ENCODE results near the gene NEDD4. TPM values are rescaled to one million over a fixed set of nuclear protein-coding genes. Genes with fewer than 3 reads are reported as not detected.
"Not testable (repeated sequence)": the region's sequence is repeated elsewhere in the genome, so short reads cannot be mapped to it uniquely, and the experiment has no call there.

Gene NEDD4
- polyA plus RNA-seq, 3 donors = 1.2 to 3.8 (median 1.3) TPM

DNA sequence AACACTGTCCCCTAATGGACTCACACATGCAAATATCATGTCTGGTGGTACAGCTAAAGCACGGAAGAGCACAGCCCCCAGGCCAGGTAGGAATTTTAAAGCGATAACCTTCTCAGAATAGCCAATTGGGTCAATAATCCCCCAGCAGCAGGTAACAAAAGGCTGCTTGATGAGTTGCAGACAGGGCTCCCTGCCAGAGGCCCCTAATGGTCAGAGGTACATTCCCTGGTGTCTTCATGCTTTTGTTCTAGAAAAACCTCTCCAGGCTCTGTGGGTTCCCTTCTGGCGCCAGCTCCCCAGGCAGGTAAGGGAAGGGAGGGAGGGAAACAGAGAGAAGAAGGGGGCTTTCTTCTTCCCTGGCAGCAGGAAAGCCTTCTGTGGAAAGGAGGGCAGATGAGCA is 207.1 kb downstream of the NEDD4 start:
- WGBS (ENCODE audit: insufficient coverage) = 100% methylated on average over 3 of the region's 3 CpGs
- H3K4me3 ChIP-seq (replicated peaks in 1 of 3; ENCODE audit: low read depth in 2 of 3, low read length in 3 of 3) = no peak overlapping the region
- Mint-ChIP-seq H3K36me3 (no peaks in the 10 kb centered on the region), H3K4me3 (no peak overlapping the region), H3K4me1 (no peaks in the 10 kb centered on the region), H3K27ac (no peak overlapping the region), H3K9me3 (peaks cover 6 to 16% (median 10%) of the 10 kb centered on the region in 7 donors), H3K27me3 (ENCODE audit: low read depth in 3 of 3) (peaks cover 1 to 6% (median 5%) of the 10 kb centered on the region in 3 donors)
- H3K27ac ChIP-seq (ENCODE audit: low read depth in 1 of 2, low read length in 2 of 2) = no peak overlapping the region
- H2AFZ ChIP-seq (ENCODE audit: insufficient read depth, low read depth, low read length, poor library complexity, severe bottlenecking) = no peak overlapping the region
- no peak overlapping the region for H3K4me2 ChIP-seq (replicated peaks; ENCODE audit: extremely low read depth, low read length, poor library complexity, severe bottlenecking)
- peaks cover 0 to 7% of the 10 kb centered on the region in 2 donors for H3K9me3 ChIP-seq (replicated peaks in 1 of 2; ENCODE audit: control insufficient read depth in 1 of 2, insufficient read depth in 1 of 2, low read length in 2 of 2)
- TF ChIP-seq, protein P1, sequence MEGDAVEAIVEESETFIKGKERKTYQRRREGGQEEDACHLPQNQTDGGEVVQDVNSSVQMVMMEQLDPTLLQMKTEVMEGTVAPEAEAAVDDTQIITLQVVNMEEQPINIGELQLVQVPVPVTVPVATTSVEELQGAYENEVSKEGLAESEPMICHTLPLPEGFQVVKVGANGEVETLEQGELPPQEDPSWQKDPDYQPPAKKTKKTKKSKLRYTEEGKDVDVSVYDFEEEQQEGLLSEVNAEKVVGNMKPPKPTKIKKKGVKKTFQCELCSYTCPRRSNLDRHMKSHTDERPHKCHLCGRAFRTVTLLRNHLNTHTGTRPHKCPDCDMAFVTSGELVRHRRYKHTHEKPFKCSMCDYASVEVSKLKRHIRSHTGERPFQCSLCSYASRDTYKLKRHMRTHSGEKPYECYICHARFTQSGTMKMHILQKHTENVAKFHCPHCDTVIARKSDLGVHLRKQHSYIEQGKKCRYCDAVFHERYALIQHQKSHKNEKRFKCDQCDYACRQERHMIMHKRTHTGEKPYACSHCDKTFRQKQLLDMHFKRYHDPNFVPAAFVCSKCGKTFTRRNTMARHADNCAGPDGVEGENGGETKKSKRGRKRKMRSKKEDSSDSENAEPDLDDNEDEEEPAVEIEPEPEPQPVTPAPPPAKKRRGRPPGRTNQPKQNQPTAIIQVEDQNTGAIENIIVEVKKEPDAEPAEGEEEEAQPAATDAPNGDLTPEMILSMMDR (IDR thresholded peaks at IDR 0.05) = no peak
- no peaks in the 10 kb centered on the region for H3K4me1 ChIP-seq (ENCODE audit: control insufficient read depth in 1 of 2, insufficient read depth in 2 of 2, low read length in 2 of 2)
- no peaks in the 10 kb centered on the region for H3K79me2 ChIP-seq (ENCODE audit: insufficient read depth, low read length)
- no peaks in the 10 kb centered on the region for H4K20me1 ChIP-seq (ENCODE audit: insufficient read depth, low read length)
- DNase-seq = no peak
- no peaks in the 10 kb centered on the region for H3K36me3 ChIP-seq (replicated peaks in 1 of 2; ENCODE audit: control insufficient read depth in 1 of 2, insufficient read depth in 2 of 2, low read length in 2 of 2)
- H3K27me3 ChIP-seq (ENCODE audit: control insufficient read depth in 2 of 2, insufficient read depth in 2 of 2, low read length in 2 of 2) = no peaks in the 10 kb centered on the region
- no peak overlapping the region for H3K9ac ChIP-seq (ENCODE audit: insufficient read depth, low read length, poor library complexity, severe bottlenecking)
- intact Hi-C loops (cut with micrococcal nuclease) = no loop called here

DNA sequence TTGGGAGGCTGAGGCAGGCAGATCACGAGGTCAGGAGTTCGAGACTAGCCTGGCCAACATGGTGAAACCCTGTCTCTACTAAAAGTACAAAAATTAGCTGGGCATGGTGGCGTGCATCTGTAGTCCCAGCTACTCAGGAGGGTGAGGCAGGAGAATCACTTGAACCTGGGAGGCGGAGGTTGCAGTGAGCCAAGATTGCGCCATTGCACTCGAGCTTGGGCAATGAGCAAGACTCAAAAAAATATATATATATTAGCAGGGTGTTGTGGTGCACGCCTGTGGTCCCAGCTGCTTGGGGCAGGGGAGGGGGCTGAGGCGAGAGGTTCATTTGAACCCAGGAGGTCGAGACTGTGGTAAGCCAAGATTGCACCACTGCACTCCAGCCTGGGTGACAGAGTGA is 207.8 kb downstream of the NEDD4 start:
- 55% methylated on average over 3 of the region's 9 CpGs for WGBS (ENCODE audit: insufficient coverage)

More for the DNA sequence above, 207.8 kb downstream of the NEDD4 start:
- H2AFZ ChIP-seq (ENCODE audit: insufficient read depth, low read depth, low read length, poor library complexity, severe bottlenecking); H4K20me1 ChIP-seq (ENCODE audit: insufficient read depth, low read length); H3K27me3 ChIP-seq (ENCODE audit: control insufficient read depth in 2 of 2, insufficient read depth in 2 of 2, low read length in 2 of 2); H3K4me2 ChIP-seq (replicated peaks; ENCODE audit: extremely low read depth, low read length, poor library complexity, severe bottlenecking); H3K36me3 ChIP-seq (replicated peaks in 1 of 2; ENCODE audit: control insufficient read depth in 1 of 2, insufficient read depth in 2 of 2, low read length in 2 of 2); H3K4me3 Mint-ChIP-seq; intact Hi-C loops (cut with micrococcal nuclease); H3K9ac ChIP-seq (ENCODE audit: insufficient read depth, low read length, poor library complexity, severe bottlenecking); DNase-seq; H3K79me2 ChIP-seq (ENCODE audit: insufficient read depth, low read length); H3K9me3 ChIP-seq (replicated peaks in 1 of 2; ENCODE audit: control insufficient read depth in 1 of 2, insufficient read depth in 1 of 2, low read length in 2 of 2); H3K4me3 ChIP-seq (replicated peaks in 1 of 3; ENCODE audit: low read depth in 2 of 3, low read length in 3 of 3); H3K4me1 ChIP-seq (ENCODE audit: control insufficient read depth in 1 of 2, insufficient read depth in 2 of 2, low read length in 2 of 2); H3K27ac Mint-ChIP-seq; H3K4me1 Mint-ChIP-seq; H3K27ac ChIP-seq (ENCODE audit: low read depth in 1 of 2, low read length in 2 of 2); H3K27me3 Mint-ChIP-seq (ENCODE audit: low read depth in 3 of 3); H3K36me3 Mint-ChIP-seq: not testable (repeated sequence)
- H3K9me3 Mint-ChIP-seq = peaks cover 9 to 19% (median 11%) of the 10 kb centered on the region in 7 donors
